Endothelial cell of umbilical vein (primary cell): ENCODE measurements around the gene RSF1.

Experiments used
- EZH2 ChIP-seq: IDR thresholded peaks from 2 replicates; pipeline ENCODE4 v1.6.1; 2012; ENCODE audit warnings: borderline replicate concordance, low read depth, mild to moderate bottlenecking, moderate library complexity, low read length, inconsistent platforms; ENCODE audit not compliant: severe bottlenecking
- FOS ChIP-seq: IDR thresholded peaks from 2 replicates; pipeline ENCODE4 v1.6.1; 2011; ENCODE audit warnings: mild to moderate bottlenecking, low read length, moderate library complexity, borderline replicate concordance; ENCODE audit not compliant: insufficient read depth
- JUN ChIP-seq: IDR thresholded peaks from 2 replicates; pipeline ENCODE4 v1.6.1; 2011; ENCODE audit warnings: borderline replicate concordance, low read depth; ENCODE audit not compliant: insufficient read length, insufficient read depth
- MAX ChIP-seq: IDR thresholded peaks from 2 replicates; pipeline ENCODE4 v1.6.1; 2011; ENCODE audit not compliant: insufficient read depth, insufficient read length
- POLR2A ChIP-seq: IDR thresholded peaks from 2 replicates; pipeline ENCODE4 v1.6.1; 2012; ENCODE audit warnings: low read depth, mild to moderate bottlenecking, control low read depth, low read length
- POLR2AphosphoS5 ChIP-seq: IDR thresholded peaks from 2 replicates; pipeline ENCODE4 v1.6.1; 2012; ENCODE audit warnings: low read depth, mild to moderate bottlenecking, control low read depth, low read length, moderate library complexity; ENCODE audit not compliant: insufficient read depth
- TF ChIP-seq, protein P1 (sequence below), 2 donors: IDR thresholded peaks; 1 replicate in 1 of 2; 2 replicates in 1 of 2; pipeline ENCODE4 v1.5.1; 2011; ENCODE audit warnings: low read length in 2 of 2, mild to moderate bottlenecking in 2 of 2, moderate library complexity in 2 of 2, control low read depth in 1 of 2, inconsistent platforms in 1 of 2, low read depth in 1 of 2; ENCODE audit not compliant: insufficient read depth in 1 of 2; ENCODE audit errors: extremely low read depth in 1 of 2

- TF ChIP-seq, protein P1, sequence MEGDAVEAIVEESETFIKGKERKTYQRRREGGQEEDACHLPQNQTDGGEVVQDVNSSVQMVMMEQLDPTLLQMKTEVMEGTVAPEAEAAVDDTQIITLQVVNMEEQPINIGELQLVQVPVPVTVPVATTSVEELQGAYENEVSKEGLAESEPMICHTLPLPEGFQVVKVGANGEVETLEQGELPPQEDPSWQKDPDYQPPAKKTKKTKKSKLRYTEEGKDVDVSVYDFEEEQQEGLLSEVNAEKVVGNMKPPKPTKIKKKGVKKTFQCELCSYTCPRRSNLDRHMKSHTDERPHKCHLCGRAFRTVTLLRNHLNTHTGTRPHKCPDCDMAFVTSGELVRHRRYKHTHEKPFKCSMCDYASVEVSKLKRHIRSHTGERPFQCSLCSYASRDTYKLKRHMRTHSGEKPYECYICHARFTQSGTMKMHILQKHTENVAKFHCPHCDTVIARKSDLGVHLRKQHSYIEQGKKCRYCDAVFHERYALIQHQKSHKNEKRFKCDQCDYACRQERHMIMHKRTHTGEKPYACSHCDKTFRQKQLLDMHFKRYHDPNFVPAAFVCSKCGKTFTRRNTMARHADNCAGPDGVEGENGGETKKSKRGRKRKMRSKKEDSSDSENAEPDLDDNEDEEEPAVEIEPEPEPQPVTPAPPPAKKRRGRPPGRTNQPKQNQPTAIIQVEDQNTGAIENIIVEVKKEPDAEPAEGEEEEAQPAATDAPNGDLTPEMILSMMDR (IDR thresholded peaks at IDR 0.05; ENCODE audit: extremely low read depth in 1 of 2, insufficient read depth in 1 of 2, low read depth in 1 of 2, low read length in 2 of 2) = no peak
- TF ChIP-seq FOS (no peak), MAX (no peak), POLR2AphosphoS5 (no peak), POLR2A (no peak), JUN (no peak), EZH2 (no peak)
Observed at GRCh38 chr11:77732143-77732542, 88.4 kb downstream of the RSF1 start.
